ENCODE results near the gene CYP2B6.
"Not testable (repeated sequence)": the region's sequence is repeated elsewhere in the genome, so short reads cannot be mapped to it uniquely, and the experiment has no call there.

CYP2B6 gene

GRCh38 chr19:40959338-40959737, 31.7 kb upstream of the CYP2B6 start:
- no peak for TF ChIP-seq CTCF (IDR thresholded peaks at IDR 0.05; ENCODE audit: low read depth, low read length)
- no peak overlapping the region for H3K4me3 ChIP-seq (ENCODE audit: low read depth, low read length)

DNA sequence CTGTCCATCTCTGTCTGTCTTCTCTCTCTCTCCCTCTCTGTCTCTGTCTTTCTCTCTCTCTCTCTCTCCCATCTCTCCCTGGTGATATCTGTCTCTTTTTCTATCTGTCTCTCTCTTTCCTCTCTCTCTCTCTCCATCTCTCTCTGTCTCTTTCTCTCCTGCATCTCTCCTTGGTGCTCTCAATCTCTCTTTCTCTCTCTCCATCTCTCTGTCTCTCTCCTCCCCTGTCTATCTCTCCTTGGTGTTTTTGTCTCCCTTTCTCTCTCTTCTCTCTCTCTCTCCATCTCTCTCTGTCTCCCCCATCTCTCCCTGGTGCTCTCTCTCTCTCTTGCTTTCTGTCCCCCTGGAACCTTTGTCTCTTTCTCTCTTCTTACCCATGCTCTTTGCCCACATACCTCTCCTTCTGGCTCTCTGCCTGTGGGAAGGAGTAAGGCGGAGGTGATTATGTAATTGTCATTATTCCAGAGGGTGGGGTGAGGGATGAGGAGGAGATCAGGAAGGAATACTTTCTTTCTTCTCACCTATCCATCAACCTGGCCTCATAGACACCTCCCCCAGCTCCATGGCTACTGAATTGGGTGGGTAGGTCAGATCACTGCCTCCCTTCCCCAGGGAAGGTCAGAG, 30.9 kb upstream of the CYP2B6 start:
- no peak for TF ChIP-seq CTCF (IDR thresholded peaks at IDR 0.05; ENCODE audit: low read depth, low read length)
- no peak overlapping the region for H3K4me3 ChIP-seq (ENCODE audit: low read depth, low read length)

DNA sequence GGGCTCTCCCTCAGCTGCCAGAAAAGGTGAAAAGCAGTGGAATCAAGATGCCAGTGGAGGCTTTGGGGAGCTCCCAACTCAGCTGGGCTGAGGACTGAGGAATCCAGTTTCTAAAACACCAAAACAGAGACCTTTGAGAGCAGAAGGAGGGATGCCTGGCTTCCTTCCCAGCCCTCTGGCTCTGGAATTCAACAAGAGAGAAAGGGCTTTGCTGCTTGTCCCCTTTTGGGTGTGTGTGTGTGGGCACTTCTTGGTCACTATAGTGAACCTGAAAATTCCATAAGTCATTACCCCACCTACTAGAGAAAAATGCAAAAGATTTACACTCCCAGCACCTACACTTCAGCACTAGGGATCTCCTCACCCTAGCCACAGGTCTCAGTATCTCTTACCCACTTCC, 30.3 kb upstream of the CYP2B6 start:
- no peak overlapping the region for H3K4me3 ChIP-seq (ENCODE audit: low read depth, low read length)
- TF ChIP-seq CTCF (IDR thresholded peaks at IDR 0.05; ENCODE audit: low read depth, low read length) = no peak

GRCh38 chr19:40962460-40962961, 28.6 kb upstream of the CYP2B6 start:
- TF ChIP-seq CTCF (IDR thresholded peaks at IDR 0.05; ENCODE audit: low read depth, low read length) = no peak
- H3K4me3 ChIP-seq (ENCODE audit: low read depth, low read length) = no peak overlapping the region

DNA sequence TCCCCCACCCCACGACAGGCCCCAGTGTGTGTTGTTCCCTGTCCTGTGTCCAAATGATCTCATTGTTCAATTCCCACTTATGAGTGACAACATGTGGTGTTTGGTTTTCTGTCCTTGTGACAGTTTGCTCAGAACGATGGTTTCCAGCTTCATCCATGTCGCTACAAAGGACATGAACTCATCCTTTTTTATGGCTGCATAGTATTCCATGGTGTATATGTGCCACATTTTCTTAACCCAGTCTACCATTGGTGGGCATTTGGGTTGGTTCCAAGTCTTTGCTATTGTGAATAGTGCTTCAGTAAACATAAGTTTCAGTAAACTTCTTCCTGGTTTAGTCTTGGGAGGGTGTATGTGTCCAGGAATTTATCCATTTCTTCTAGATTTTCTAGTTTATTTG, 26.7 kb upstream of the CYP2B6 start:
- not testable (repeated sequence) for H3K4me3 ChIP-seq (ENCODE audit: low read depth, low read length)

- H3K4me3 ChIP-seq (ENCODE audit: low read depth, low read length) = not testable (repeated sequence)
Observed at GRCh38 chr19:40965351-40965750, 25.7 kb upstream of the CYP2B6 start.

DNA sequence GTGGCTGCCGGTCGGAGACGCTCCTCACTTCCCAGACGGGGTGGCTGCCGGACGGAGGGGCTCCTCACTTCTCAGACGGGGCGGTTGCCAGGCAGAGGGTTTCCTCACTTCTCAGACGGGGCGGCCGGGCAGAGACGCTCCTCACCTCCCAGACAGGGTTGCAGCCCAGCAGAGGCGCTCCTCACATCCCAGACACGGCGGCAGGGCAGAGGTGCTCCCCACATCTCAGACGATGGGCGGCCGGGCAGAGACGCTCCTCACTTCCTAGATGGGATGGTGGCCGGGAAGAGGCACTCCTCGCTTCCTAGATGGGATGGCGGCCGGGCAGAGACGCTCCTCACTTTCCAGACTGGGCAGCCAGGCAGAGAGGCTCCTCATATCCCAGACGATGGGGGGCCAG, 24.5 kb upstream of the CYP2B6 start:
- H3K4me3 ChIP-seq (ENCODE audit: low read depth, low read length) = not testable (repeated sequence)

DNA sequence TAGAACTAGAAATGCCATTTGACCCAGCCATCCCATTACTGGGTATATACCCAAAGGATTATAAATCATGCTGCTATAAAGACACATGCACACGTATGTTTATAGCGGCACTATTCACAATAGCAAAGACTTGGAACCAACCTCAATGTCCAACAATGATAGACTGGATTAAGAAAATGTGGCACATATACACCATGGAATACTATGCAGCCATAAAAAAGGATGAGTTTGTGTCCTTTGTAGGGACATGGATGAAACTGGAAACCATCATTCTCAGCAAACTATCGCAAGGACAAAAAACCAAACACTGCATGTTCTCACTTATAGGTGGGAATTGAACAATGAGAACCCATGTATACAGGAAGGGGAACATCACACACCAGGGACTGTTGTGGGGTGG, 23.0 kb upstream of the CYP2B6 start:
- H3K4me3 ChIP-seq (ENCODE audit: low read depth, low read length) = not testable (repeated sequence)

DNA sequence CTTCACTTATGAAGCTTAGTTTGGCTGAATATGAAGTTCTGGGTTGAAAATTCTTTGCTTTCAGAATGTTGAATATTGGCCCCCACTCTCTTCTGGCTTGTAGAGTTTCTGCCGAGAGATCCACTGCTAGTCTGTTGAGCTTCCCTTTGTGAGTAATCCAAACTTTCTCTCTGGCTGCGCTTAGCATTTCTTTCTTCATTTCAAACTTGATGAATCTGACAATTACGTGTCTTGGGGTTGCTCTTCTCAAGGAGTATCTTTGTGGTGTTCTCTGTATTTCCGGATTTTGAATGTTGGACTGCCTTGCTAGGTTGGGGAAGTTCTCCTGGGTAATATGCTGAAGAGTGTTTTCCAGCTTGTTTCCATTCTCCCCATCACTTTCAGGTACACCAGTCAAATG, 21.4 kb upstream of the CYP2B6 start:
- H3K4me3 ChIP-seq (ENCODE audit: low read depth, low read length) = not testable (repeated sequence)

- not testable (repeated sequence) for H3K4me3 ChIP-seq (ENCODE audit: low read depth, low read length)
Observed at GRCh38 chr19:40970396-40971345, 20.4 kb upstream of the CYP2B6 start.

All from WI38 (cell line).